Activated gamma-delta T cell treated with anti-CD3 and anti-CD28 coated beads, Interleukin-2, amount 50 U/mL, for 16 hours (primary cell): ENCODE results near the gene CREB3L4.
"Not testable (repeated sequence)": the region's sequence is repeated elsewhere in the genome, so short reads cannot be mapped to it uniquely, and the experiment has no call there.

Experiments
- DNase-seq: peaks from one replicate; pipeline ENCODE4 v3.0.0-alpha.2; 2020; ENCODE audit warnings: low read depth

The CREB3L4 gene

GRCh38 chr1:153984123-153984894, 16.6 kb downstream of the CREB3L4 start:
- DNase-seq: no peak

- DNase-seq: peak; percentile 40
Measured at GRCh38 chr1:153985341-153985912, 17.7 kb downstream of the CREB3L4 start.

DNA sequence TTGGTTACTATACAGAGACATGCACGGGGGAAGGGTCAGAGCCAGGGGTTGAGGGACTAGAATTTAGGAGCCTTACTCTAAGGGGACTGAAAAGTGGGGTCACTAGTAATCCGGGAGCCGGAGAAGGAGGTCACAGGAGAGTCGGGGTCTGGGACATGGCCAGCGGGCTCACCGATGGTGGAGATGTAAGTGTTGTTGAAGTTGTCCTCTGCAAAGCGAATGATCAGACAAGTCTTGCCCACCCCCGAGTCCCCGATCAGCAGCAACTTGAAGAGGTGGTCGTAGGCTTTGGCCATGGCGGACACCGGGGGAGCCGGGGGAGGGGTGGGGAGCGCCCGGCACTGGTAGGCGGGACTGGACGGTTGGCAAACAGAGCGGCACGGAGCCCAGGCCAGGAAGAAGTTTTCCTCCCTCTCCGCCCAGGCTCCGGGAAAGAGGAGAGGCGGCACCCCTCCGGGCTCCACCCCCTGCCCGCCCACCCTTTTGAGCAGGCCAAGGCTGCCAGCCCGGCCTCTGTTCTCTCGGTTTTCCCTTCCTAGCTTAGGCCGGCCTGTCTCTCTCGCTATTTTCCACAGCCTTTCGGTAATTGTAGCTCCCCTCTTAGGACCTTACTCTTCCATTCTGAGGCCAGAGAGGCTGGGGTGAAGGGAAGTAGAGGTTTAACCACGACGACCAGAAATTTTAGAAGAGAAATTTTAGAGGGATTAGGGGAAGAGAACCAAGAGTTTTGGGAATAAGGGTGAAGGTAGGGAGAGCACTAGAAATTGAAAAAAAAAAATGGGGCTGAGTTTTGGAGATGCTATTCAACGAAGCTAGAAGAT, 18.4 kb downstream of the CREB3L4 start, which contains the start of gene RAB13:
TSS of gene RAB13 (minus strand) at position 399 of the 821 bp plus-strand sequence. CDS start at position 296, 103 bp downstream.
- DNase-seq: no peak

GRCh38 chr1:153987621-153988020, 19.9 kb downstream of the CREB3L4 start:
- DNase-seq: no peak

GRCh38 chr1:153990468-153991150, 22.9 kb downstream of the CREB3L4 start, which contains the start of gene RPS27:
RPS27 (plus strand) TSS chr1:153990762; CDS start chr1:153990797, 35 bp downstream.
- DNase-seq: peak; percentile 79

GRCh38 chr1:153991151-153991630, 23.5 kb downstream of the CREB3L4 start:
- no peak for DNase-seq

- no peak for DNase-seq
Measured at GRCh38 chr1:153991806-153992205, 24.1 kb downstream of the CREB3L4 start.

DNA sequence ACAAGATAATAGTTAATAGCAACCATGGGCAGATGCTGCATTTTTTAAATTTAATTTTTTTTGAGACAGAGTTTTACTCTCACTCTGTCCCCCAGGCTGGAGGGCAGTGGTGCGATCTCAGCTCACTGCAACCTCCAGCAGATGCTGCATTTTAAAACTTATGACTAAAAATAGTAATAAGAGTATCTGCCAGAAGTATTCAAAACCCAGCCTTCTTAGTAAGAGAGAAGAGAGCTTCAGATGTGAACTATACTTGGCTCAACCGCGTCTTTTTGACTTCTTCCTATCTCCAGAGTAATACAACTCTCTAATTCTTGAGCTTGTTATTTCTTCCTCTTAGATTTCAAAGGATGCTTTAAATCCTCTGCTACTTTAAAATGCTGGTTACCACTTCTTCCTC, 27.5 kb downstream of the CREB3L4 start:
- DNase-seq: no peak

GRCh38 chr1:153995640-153996039, 27.9 kb downstream of the CREB3L4 start:
- DNase-seq: no peak

GRCh38 chr1:153996882-153997281, 29.2 kb downstream of the CREB3L4 start:
- DNase-seq: not testable (repeated sequence)

DNA sequence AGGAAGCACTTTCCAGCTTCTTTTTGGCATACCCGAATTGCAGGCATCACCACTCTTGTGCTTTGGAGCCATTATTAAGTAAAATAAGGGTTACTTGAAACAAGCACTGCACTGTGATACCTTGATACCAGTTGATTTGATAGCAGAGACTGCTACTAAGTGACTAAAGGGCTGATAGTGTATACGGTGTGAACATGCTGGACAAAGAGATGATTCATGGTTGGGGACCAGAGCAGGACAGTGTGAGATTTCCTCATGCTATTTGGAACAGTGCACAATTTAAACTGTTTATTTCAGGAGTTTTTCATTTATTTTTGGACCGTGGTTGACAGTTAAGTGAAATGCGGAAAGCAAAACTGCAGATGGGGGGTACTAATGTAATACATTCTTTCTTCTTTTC, 32.7 kb downstream of the CREB3L4 start:
- DNase-seq: no peak

DNA sequence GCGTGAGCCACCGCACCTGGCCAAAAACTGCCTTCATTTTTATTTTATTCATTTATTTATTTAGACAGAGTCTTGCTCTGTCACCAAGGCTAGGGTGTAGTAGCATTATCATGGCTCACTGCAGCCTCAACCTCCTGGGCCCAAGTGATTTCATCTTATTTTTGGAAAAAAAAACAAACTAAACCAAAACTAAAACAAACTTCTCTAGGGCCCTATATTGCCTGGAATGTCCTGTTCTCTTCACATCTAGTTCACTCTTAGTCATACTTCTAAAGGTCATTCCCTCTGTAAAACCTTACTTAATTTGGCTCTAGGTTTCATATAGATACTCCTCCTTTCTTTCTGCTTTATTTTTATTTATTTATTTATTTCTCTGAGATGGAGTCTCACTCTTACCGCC, 38.4 kb downstream of the CREB3L4 start:
- no peak for DNase-seq

GRCh38 chr1:154012129-154012528, 44.4 kb downstream of the CREB3L4 start:
- DNase-seq: no peak

DNA sequence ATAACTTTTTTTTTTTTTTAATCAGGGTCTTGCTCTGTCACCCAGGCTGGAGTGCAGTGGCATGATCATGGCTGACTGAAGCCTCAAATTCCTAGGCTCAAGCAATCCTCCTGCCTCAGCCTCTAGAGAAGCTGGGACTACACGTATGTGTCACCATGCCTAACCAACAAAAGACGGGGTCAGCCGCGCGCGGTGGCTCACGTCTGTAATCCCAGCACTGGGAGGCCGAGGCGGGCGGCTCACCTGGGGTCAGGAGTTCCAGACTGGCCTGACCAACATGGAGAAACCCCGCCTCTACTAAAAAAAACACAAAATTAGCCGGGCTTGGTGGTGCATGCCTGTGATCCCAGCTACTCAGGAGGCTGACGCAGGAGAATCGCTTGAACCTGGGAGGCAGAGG, 44.8 kb downstream of the CREB3L4 start:
- not testable (repeated sequence) for DNase-seq

- no peak for DNase-seq
Measured at GRCh38 chr1:154014154-154014907, 46.6 kb downstream of the CREB3L4 start.

DNA sequence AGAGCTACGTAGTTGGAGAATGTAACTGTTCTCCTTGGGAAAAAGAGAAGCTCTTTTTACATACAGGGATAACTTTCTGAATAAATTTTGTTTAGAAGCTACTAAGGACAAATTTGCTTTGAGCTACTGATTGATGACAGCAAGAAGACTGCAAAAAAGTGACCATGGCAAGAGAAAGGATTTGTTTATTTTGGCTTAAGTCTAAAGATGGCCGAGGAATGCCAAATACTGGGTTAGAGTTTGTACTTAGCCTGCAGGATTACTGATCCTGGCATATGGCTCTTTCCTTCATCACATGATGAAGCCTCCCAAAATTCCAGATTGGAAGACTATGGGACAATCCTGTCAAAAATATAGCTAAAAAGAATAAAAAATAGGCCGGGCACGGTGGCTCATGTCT, 51.6 kb downstream of the CREB3L4 start:
- DNase-seq: no peak

DNA sequence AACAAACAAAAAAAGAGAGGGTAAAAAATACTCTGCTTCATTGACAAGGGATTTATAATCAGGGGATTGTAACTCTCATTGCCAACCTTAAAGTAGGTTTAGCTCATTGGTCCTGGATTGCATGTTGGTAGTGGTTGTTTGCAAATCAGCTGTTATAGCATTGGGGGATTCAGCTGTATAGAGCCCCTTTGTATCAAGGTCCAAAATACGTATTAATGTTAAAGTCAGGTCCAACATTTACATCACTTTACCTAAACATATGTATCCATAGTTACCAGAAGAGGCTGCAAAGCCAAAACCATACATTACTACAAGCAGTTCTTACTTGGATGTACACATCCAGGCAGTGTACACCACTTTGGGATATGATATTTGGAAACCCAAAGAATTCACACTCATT, 52.2 kb downstream of the CREB3L4 start:
- DNase-seq: no peak
